Measurements from ENCODE around the gene PTPRN2.

The PTPRN2 gene

DNA sequence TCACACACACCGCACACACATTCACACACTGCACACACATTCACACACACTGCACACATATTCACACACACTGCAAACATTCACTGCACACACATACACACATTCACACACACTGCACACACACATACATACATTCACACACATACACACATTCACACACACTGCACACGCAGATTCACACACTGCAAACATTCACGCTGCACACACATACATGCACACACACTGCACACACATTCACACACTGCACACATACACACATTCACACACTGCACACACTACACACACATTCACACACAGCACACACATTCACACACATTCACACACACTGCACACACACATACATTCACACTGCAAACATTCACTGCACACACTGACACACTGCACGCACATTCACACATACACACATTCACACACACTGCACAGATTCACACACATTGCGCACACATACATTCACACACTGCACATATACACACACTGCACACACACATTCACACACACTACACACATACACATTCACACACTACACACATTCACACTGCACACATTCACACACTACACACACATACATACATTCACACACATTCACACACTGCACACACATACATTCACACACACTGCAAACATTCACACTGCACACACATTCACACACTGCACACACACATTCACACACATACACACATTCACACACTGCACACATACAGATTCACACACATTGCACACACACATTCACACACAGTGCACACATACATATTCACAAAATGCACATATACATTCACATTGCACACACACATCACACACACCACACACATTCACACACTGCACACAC is 325.1 kb downstream of the PTPRN2 start:
- Histone ChIP-seq H2BK120ac (ENCODE audit: low read depth, low read length) (no peak overlapping the region), H4K5ac (ENCODE audit: low read length) (no peak overlapping the region), H2BK5ac (ENCODE audit: low read length) (no peak overlapping the region), H3K23ac (ENCODE audit: low read length) (no peak overlapping the region), H3K27me3 (ENCODE audit: insufficient read depth, low read length, poor library complexity) (no peaks in the 10 kb centered on the region), H4K8ac (ENCODE audit: low read depth, low read length) (no peak overlapping the region), H2AK5ac (ENCODE audit: low read length) (no peak overlapping the region), H3K9ac (ENCODE audit: low read length) (no peak overlapping the region), H3K4me1 (ENCODE audit: control insufficient read depth, low read depth, low read length) (no peaks in the 10 kb centered on the region), H3K36me3 (ENCODE audit: control insufficient read depth, insufficient read depth, low read length) (no peaks in the 10 kb centered on the region), H3K4ac (ENCODE audit: low read depth, low read length) (no peak overlapping the region), H3K4me3 (ENCODE audit: low read length) (no peak overlapping the region), H3K27ac (ENCODE audit: low read depth, low read length) (no peak overlapping the region), H2BK15ac (replicated peaks; ENCODE audit: low read depth) (no peak overlapping the region), H3K79me2 (ENCODE audit: control insufficient read depth, insufficient read depth, low read length) (no peaks in the 10 kb centered on the region), H3K79me1 (ENCODE audit: low read length) (no peaks in the 10 kb centered on the region), H3K4me2 (ENCODE audit: low read length) (no peak overlapping the region), H3K56ac (ENCODE audit: low read length) (no peak overlapping the region), H3K18ac (ENCODE audit: low read length) (no peak overlapping the region)
- no peak for DNase-seq
- no CpG with 5 or more reads among the region's 5 CpGs for WGBS (ENCODE audit: extremely low coverage, insufficient coverage, low lambda C conversion rate)

DNA sequence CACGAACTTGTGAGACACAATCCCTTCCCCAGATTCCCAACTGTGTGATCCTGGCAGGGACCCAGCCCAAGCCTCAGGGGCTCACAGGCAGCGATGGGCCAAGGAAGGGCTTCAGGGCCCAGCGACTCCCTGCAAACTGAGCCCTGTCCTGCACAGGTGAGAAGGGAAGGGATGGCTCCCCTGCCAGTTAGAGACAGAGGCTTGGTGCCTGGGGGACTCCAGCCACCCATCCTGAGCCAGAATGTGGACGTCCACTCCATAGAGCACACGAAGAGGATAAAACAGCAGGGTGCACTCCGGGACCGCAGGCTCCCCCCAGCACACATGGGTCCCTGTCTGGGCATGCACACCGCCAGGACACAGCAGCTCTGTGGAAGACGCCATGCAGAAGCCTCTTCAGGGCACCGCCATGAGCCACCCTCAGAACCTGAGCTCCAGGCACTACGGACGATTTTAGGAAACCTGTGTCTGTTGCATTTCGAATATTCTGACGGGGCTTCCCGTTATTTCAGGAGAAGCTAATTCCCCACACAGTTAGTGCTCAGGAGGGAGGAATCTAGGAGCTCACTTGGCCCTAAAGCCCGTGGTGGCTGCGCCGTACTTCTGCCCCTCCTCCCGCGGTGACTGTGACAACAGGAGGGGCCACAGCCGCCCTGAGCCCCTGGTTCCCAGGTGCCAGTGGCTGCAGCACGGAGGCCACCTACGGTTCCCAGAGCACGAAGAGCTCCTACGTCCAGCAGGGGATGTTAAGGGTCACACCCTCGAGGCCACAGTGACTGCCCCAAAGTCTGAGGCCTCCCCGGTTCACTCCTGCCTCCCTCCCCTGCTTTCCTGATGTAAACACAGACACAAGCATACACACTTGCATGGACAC is 326.0 kb downstream of the PTPRN2 start:
- Histone ChIP-seq H2BK120ac (ENCODE audit: low read depth, low read length) (no peak overlapping the region), H3K4me3 (ENCODE audit: low read length) (no peak overlapping the region), H4K8ac (ENCODE audit: low read depth, low read length) (no peak overlapping the region), H3K36me3 (ENCODE audit: control insufficient read depth, insufficient read depth, low read length) (no peaks in the 10 kb centered on the region), H3K56ac (ENCODE audit: low read length) (no peak overlapping the region), H3K79me1 (ENCODE audit: low read length) (no peaks in the 10 kb centered on the region), H3K4me1 (ENCODE audit: control insufficient read depth, low read depth, low read length) (no peaks in the 10 kb centered on the region), H2BK15ac (replicated peaks; ENCODE audit: low read depth) (no peak overlapping the region), H3K4ac (ENCODE audit: low read depth, low read length) (no peak overlapping the region), H3K23ac (ENCODE audit: low read length) (no peak overlapping the region), H3K18ac (ENCODE audit: low read length) (no peak overlapping the region), H2BK5ac (ENCODE audit: low read length) (no peak overlapping the region), H3K79me2 (ENCODE audit: control insufficient read depth, insufficient read depth, low read length) (no peaks in the 10 kb centered on the region), H2AK5ac (ENCODE audit: low read length) (no peak overlapping the region), H4K5ac (ENCODE audit: low read length) (no peak overlapping the region), H3K27me3 (ENCODE audit: insufficient read depth, low read length, poor library complexity) (no peaks in the 10 kb centered on the region), H3K27ac (ENCODE audit: low read depth, low read length) (no peak overlapping the region), H3K9ac (ENCODE audit: low read length) (no peak overlapping the region), H3K4me2 (ENCODE audit: low read length) (no peak overlapping the region)
- DNase-seq, result no peak
- WGBS (ENCODE audit: extremely low coverage, insufficient coverage, low lambda C conversion rate), result no CpG with 5 or more reads among the region's 27 CpGs

DNA sequence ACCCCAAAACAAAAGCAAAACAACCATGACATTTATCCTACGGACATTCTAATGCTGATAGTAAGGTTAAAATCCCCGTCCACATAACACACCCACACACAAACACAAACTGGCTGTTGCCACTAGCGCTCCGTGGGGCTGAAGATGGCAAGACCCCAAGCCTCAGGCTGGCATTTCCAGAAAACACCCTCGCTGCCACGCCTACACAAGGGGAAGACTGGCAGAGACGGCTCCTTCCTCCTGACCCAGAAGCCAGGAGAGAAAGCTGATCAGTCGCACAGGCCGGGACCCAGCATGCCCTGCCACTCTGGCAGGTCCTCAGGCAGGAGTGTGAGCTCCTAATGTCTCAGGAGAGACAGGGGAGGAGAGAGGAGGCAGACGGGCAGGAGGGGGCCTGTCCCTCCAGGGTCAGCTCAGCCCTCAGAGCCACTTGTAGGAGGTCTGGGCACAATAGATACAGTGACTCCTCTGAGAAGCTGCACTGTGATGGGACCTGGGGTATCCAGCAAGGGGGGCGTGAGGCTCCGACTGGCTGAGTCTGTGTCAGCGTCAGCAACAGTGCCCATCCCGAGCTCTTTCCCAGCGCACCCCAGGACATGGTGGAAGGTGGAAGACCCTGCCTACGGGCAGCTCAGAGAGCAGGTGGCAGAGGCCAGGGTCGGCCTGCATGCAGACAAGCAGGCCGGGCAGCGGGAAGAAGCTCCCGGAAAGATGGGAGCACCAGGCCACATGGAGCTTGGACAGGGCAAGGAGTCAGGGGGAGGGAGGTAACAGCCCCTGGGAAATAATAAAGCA is 326.9 kb downstream of the PTPRN2 start:
- Histone ChIP-seq H2BK5ac (ENCODE audit: low read length) (no peak overlapping the region), H3K4me1 (ENCODE audit: control insufficient read depth, low read depth, low read length) (no peaks in the 10 kb centered on the region), H2BK120ac (ENCODE audit: low read depth, low read length) (no peak overlapping the region), H3K27ac (ENCODE audit: low read depth, low read length) (no peak overlapping the region), H3K36me3 (ENCODE audit: control insufficient read depth, insufficient read depth, low read length) (no peaks in the 10 kb centered on the region), H2AK5ac (ENCODE audit: low read length) (no peak overlapping the region), H3K9ac (ENCODE audit: low read length) (no peak overlapping the region), H3K4me2 (ENCODE audit: low read length) (no peak overlapping the region), H3K18ac (ENCODE audit: low read length) (no peak overlapping the region), H3K4me3 (ENCODE audit: low read length) (no peak overlapping the region), H4K8ac (ENCODE audit: low read depth, low read length) (no peak overlapping the region), H3K79me2 (ENCODE audit: control insufficient read depth, insufficient read depth, low read length) (no peaks in the 10 kb centered on the region), H3K27me3 (ENCODE audit: insufficient read depth, low read length, poor library complexity) (no peaks in the 10 kb centered on the region), H3K23ac (ENCODE audit: low read length) (no peak overlapping the region), H3K79me1 (ENCODE audit: low read length) (no peaks in the 10 kb centered on the region), H2BK15ac (replicated peaks; ENCODE audit: low read depth) (no peak overlapping the region), H3K4ac (ENCODE audit: low read depth, low read length) (no peak overlapping the region), H4K5ac (ENCODE audit: low read length) (no peak overlapping the region), H3K56ac (ENCODE audit: low read length) (no peak overlapping the region)
- no peak for DNase-seq
- WGBS (ENCODE audit: extremely low coverage, insufficient coverage, low lambda C conversion rate), result no CpG with 5 or more reads among the region's 20 CpGs

DNA sequence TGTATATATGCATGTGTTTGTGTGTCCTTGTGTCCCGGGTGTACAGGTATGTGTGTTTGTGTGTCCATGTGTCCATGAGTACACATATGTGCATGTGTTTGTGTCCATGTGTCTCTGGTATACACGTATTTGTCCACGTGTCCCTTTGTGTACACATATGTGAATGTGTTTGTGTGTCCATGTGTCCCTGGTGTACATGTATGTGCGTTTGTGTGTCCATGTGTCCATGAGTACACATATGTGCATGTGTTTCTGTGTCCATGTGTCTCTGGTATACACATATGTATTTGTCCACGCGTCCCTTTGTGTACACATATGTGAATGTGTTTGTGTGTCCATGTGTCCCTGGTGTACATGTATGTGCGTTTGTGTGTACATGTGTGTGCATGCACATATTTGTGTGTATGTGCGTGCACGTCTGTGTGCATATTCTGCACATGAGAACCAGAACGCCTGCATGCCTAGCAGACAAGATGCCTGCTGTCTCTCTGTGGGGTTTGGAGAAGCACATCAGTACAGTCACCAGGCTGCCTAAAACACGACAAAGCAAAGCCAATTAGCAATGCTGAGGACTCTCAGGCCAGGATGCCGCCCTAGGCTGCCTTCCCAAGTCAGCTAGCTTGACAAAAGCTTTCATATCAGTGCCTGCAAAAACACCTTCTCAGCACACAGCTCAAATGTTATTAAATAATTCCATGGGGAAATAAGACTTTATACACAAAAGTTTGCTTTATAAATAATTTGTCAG is 327.8 kb downstream of the PTPRN2 start:
- H3K18ac ChIP-seq (ENCODE audit: low read length), result no peak overlapping the region
- no peak overlapping the region for H3K4me2 ChIP-seq (ENCODE audit: low read length)
- no CpG with 5 or more reads among the region's 12 CpGs for WGBS (ENCODE audit: extremely low coverage, insufficient coverage, low lambda C conversion rate)
- no peak overlapping the region for H2BK5ac ChIP-seq (ENCODE audit: low read length)
- no peak overlapping the region for H2BK15ac ChIP-seq (replicated peaks; ENCODE audit: low read depth)
- H3K9ac ChIP-seq (ENCODE audit: low read length), result no peak overlapping the region
- H3K56ac ChIP-seq (ENCODE audit: low read length), result no peak overlapping the region
- no peak overlapping the region for H3K4me3 ChIP-seq (ENCODE audit: low read length)
- H3K23ac ChIP-seq (ENCODE audit: low read length), result no peak overlapping the region
- H3K4me1 ChIP-seq (ENCODE audit: control insufficient read depth, low read depth, low read length), result no peaks in the 10 kb centered on the region
- H3K79me2 ChIP-seq (ENCODE audit: control insufficient read depth, insufficient read depth, low read length), result no peaks in the 10 kb centered on the region
- no peak overlapping the region for H3K27ac ChIP-seq (ENCODE audit: low read depth, low read length)
- H3K79me1 ChIP-seq (ENCODE audit: low read length), result no peaks in the 10 kb centered on the region
- H2AK5ac ChIP-seq (ENCODE audit: low read length), result no peak overlapping the region
- H4K5ac ChIP-seq (ENCODE audit: low read length), result no peak overlapping the region
- no peak overlapping the region for H3K4ac ChIP-seq (ENCODE audit: low read depth, low read length)
- no peaks in the 10 kb centered on the region for H3K27me3 ChIP-seq (ENCODE audit: insufficient read depth, low read length, poor library complexity)
- no peak for DNase-seq
- no peak overlapping the region for H4K8ac ChIP-seq (ENCODE audit: low read depth, low read length)
- no peak overlapping the region for H2BK120ac ChIP-seq (ENCODE audit: low read depth, low read length)
- H3K36me3 ChIP-seq (ENCODE audit: control insufficient read depth, insufficient read depth, low read length), result no peaks in the 10 kb centered on the region

DNA sequence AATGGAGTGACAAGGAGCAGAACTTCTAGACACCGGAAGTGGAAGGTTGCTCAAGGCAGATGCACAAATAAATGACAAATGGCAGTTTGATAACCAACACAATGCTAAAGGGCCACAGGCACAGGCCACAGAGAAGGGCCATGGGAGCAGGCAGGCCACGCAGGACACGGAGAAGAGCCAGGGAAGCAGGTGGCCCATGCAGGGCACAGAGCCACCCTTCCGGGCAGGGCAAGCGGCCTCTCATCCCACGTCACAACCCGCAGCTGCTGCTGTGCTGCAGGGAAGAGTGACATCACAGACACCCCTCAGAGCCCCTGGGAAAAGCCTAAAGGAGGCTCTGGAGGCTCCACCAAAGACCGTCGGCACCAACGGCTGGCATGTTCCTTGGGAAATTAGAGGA is 328.5 kb downstream of the PTPRN2 start:
- Histone ChIP-seq H3K36me3 (ENCODE audit: control insufficient read depth, insufficient read depth, low read length) (no peaks in the 10 kb centered on the region), H3K56ac (ENCODE audit: low read length) (no peak overlapping the region), H2BK5ac (ENCODE audit: low read length) (no peak overlapping the region), H2AK5ac (ENCODE audit: low read length) (no peak overlapping the region), H3K18ac (ENCODE audit: low read length) (no peak overlapping the region), H2BK15ac (replicated peaks; ENCODE audit: low read depth) (no peak overlapping the region), H3K79me2 (ENCODE audit: control insufficient read depth, insufficient read depth, low read length) (no peaks in the 10 kb centered on the region), H3K4me3 (ENCODE audit: low read length) (no peak overlapping the region), H3K4ac (ENCODE audit: low read depth, low read length) (no peak overlapping the region), H2BK120ac (ENCODE audit: low read depth, low read length) (no peak overlapping the region), H3K4me1 (ENCODE audit: control insufficient read depth, low read depth, low read length) (no peaks in the 10 kb centered on the region), H3K79me1 (ENCODE audit: low read length) (no peaks in the 10 kb centered on the region), H4K8ac (ENCODE audit: low read depth, low read length) (no peak overlapping the region), H3K23ac (ENCODE audit: low read length) (no peak overlapping the region), H3K27me3 (ENCODE audit: insufficient read depth, low read length, poor library complexity) (no peaks in the 10 kb centered on the region), H3K27ac (ENCODE audit: low read depth, low read length) (no peak overlapping the region), H4K5ac (ENCODE audit: low read length) (no peak overlapping the region), H3K4me2 (ENCODE audit: low read length) (no peak overlapping the region), H3K9ac (ENCODE audit: low read length) (no peak overlapping the region)
- no CpG with 5 or more reads among the region's 10 CpGs for WGBS (ENCODE audit: extremely low coverage, insufficient coverage, low lambda C conversion rate)
- DNase-seq, result no peak
